Thoracic aorta (tissue), 2 donors: ENCODE measurements around the gene ADAM15. TPM values are rescaled to one million over a fixed set of nuclear protein-coding genes. Genes with fewer than 3 reads are reported as not detected.

ENCODE experiments used
- ATAC-seq: fragments of 150-250 bp; one replicate; pipeline ENCODE4 v1.8.0; 2017; ENCODE audit warnings: low read depth; ENCODE audit not compliant: insufficient number of reproducible peaks, low FRiP score
- DNase-seq: peaks from one replicate; pipeline ENCODE4 v3.0.0-alpha.2; 2020; ENCODE audit warnings: low spot score
- H3K27ac ChIP-seq, 2 donors: fragments of 200-600 bp; sonication (generic); 1 replicate in 1 of 2; 2 replicates in 1 of 2; pipeline ENCODE4 v1.5.1; 2016; ENCODE audit warnings: mild to moderate bottlenecking in 2 of 2, moderate library complexity in 2 of 2
- H3K27me3 ChIP-seq: fragments of 200-600 bp; sonication (generic); replicated peaks from 2 replicates; pipeline ENCODE4 v1.6.0; 2016; ENCODE audit warnings: mild to moderate bottlenecking; ENCODE audit not compliant: insufficient read depth
- H3K36me3 ChIP-seq: fragments of 200-600 bp; sonication (generic); one replicate; pipeline ENCODE4 v1.5.1; 2016
- H3K4me1 ChIP-seq, 2 donors: fragments of 200-600 bp; sonication (generic); 1 replicate in 1 of 2; 2 replicates in 1 of 2; pipeline versions ENCODE4 v1.5.1 to v1.6.0; 2016; ENCODE audit warnings: low read depth in 2 of 2, mild to moderate bottlenecking in 1 of 2; ENCODE audit not compliant: control insufficient read depth in 1 of 2
- H3K4me3 ChIP-seq: fragments of 200-600 bp; sonication (generic); 2 replicates; pipeline ENCODE4 v1.5.1; 2016; ENCODE audit warnings: mild to moderate bottlenecking
- H3K9me3 ChIP-seq: fragments of 200-600 bp; sonication (generic); 2 replicates; pipeline ENCODE4 v1.5.1; 2016
- total RNA-seq, 2 donors: library from RNA; depleted of rRNA; stranded (reverse); fragments of >200 nt; gene quantifications; one replicate each; pipeline versions ENCODE4 v1.1.0 to v1.2.3, GENCODE V29; 2016
- TF ChIP-seq, protein P1 (sequence below): fragments of 200-600 bp; sonication (generic); IDR thresholded peaks from one replicate; pipeline ENCODE4 v1.5.1; 2019; ENCODE audit warnings: antibody characterized with exemption

The ADAM15 gene, protein sequence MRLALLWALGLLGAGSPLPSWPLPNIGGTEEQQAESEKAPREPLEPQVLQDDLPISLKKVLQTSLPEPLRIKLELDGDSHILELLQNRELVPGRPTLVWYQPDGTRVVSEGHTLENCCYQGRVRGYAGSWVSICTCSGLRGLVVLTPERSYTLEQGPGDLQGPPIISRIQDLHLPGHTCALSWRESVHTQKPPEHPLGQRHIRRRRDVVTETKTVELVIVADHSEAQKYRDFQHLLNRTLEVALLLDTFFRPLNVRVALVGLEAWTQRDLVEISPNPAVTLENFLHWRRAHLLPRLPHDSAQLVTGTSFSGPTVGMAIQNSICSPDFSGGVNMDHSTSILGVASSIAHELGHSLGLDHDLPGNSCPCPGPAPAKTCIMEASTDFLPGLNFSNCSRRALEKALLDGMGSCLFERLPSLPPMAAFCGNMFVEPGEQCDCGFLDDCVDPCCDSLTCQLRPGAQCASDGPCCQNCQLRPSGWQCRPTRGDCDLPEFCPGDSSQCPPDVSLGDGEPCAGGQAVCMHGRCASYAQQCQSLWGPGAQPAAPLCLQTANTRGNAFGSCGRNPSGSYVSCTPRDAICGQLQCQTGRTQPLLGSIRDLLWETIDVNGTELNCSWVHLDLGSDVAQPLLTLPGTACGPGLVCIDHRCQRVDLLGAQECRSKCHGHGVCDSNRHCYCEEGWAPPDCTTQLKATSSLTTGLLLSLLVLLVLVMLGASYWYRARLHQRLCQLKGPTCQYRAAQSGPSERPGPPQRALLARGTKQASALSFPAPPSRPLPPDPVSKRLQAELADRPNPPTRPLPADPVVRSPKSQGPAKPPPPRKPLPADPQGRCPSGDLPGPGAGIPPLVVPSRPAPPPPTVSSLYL
- 100 to 1,000 TPM; 119 to 144 TPM for total RNA-seq

DNA sequence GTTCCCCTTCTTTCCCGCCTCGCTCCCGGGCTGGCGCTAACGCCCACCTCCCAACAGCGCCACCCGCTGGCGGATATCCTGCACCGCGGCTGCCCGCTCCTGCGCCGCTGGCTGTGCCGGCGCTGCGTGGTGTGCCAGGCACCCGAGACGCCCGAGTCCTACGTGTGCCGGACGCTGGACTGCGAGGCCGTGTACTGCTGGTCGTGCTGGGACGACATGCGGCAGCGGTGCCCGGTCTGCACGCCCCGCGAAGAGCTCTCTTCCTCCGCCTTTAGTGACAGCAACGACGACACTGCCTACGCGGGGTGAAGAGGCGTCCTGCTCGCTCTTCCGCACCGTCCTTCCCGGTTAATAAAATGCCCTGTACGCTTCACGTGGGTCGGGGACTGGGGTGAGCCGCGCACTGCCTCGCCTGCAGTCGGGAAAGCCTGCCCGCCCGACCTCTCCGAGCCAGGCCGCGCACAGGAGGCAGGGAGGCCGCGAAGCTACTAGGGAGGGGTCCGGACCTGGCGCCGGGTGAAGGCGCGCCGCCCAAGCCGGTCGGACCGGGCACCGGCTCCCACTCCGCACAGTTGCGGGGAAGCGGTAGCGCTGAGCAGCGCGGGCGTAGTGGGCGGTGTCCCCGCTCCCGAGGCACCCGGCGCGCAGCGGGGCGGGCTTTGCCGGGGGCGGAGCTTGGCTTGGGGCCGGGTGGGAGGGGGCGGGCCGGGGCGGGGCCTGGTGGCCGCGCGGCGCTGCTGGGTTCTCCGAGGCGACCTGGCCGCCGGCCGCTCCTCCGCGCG is at the start of gene ADAM15:
Gene ADAM15 (plus strand): TSS at position 757 of the 782 bp plus-strand sequence. CDS start 71 bp downstream, outside the sequence.
- no peak for DNase-seq
- no peaks in the 10 kb centered on the region for H3K9me3 ChIP-seq
- peaks cover 4% of the 10 kb centered on the region for H3K36me3 ChIP-seq
- TF ChIP-seq, protein P1, sequence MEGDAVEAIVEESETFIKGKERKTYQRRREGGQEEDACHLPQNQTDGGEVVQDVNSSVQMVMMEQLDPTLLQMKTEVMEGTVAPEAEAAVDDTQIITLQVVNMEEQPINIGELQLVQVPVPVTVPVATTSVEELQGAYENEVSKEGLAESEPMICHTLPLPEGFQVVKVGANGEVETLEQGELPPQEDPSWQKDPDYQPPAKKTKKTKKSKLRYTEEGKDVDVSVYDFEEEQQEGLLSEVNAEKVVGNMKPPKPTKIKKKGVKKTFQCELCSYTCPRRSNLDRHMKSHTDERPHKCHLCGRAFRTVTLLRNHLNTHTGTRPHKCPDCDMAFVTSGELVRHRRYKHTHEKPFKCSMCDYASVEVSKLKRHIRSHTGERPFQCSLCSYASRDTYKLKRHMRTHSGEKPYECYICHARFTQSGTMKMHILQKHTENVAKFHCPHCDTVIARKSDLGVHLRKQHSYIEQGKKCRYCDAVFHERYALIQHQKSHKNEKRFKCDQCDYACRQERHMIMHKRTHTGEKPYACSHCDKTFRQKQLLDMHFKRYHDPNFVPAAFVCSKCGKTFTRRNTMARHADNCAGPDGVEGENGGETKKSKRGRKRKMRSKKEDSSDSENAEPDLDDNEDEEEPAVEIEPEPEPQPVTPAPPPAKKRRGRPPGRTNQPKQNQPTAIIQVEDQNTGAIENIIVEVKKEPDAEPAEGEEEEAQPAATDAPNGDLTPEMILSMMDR: peak; percentile 83
- no peaks in the 10 kb centered on the region for H3K27me3 ChIP-seq
- peak within 1 kb of the TSS; percentile 83 to 93 for H3K27ac ChIP-seq
- H3K4me3 ChIP-seq: peak within 1 kb of the TSS; percentile 92
- peaks cover 9 to 27% of the 10 kb centered on the region in 2 donors for H3K4me1 ChIP-seq
- ATAC-seq: peak; percentile 63

DNA sequence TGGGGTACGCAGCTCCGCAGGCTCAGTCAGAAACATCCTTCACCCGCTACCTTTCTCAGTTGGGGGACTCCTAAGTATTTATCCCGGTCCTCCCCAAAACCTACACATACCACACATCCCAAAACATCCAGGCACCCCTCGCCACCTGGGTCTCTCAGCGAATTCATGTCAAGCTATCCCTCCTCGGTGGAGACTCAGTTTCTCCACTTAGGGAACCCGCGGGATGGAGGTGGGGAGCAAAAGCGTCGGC is 49.8 kb upstream of the ADAM15 start:
- peaks cover 35 to 41% of the 10 kb centered on the region in 2 donors for H3K4me1 ChIP-seq
- H3K9me3 ChIP-seq: no peaks in the 10 kb centered on the region
- peak overlapping the region; percentile 96 to 97 for H3K27ac ChIP-seq
- no peaks in the 10 kb centered on the region for H3K36me3 ChIP-seq
- H3K27me3 ChIP-seq: no peaks in the 10 kb centered on the region
- TF ChIP-seq, protein P1: no peak
- DNase-seq (no peak), ATAC-seq (no peak)
- peak overlapping the region; percentile 99 for H3K4me3 ChIP-seq

GRCh38 chr1:155001675-155002463 is 49.2 kb upstream of the ADAM15 start:
- peak overlapping the region; percentile 96 to 97 for H3K27ac ChIP-seq
- ATAC-seq (peak; percentile 62), DNase-seq (peak; percentile 99)
- TF ChIP-seq, protein P1: peak; percentile 30
- no peaks in the 10 kb centered on the region for H3K9me3 ChIP-seq
- H3K36me3 ChIP-seq: no peaks in the 10 kb centered on the region
- H3K4me1 ChIP-seq: peaks cover 41 to 46% of the 10 kb centered on the region in 2 donors
- peak overlapping the region; percentile 99 for H3K4me3 ChIP-seq
- no peaks in the 10 kb centered on the region for H3K27me3 ChIP-seq

DNA sequence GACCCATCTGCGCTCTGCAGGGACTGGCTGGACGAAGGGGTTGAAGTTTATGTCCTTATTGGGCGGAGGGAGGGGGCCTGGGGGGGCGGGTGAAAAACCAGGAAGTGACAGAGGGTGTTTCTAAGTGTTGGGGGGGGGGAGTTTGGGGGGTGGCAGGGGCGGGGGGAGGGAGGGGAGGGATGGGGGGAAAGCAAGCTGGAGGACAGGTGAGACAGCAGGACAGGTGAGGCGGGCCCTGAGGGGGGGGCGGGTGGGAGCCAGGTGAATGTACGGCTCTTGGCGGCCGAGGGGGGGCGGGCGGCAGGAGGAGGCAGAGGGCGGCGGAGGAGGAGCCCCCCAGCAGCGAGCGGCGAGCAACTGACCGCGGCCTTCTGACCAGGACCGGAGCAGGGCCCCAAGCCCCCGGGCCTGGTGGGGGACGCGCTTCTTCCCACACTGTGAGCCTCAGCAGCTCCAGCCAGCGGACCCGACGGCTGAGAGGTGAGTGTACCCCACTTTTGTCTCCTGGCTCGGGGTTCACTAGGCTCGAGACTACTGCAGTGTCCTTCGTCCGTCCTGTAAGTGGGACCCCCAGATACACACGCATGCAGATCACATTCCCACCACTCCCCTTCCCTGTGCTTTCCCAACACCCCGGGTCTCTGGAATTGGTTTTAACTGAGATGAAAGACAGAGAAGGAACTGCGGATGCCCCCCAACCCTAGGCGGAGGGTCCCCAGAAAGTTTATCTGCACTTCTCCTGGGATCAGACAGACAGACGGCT is 48.5 kb upstream of the ADAM15 start, which contains the start of gene ZBTB7B:
Gene ZBTB7B (plus strand): TSS at position 339 of the 763 bp plus-strand sequence. CDS start 11,859 bp downstream, outside the sequence.
- TF ChIP-seq, protein P1: no peak
- H3K4me3 ChIP-seq: peak within 1 kb of the TSS; percentile 99
- peak within 1 kb of the TSS; percentile 96 to 99 for H3K27ac ChIP-seq
- DNase-seq (no peak), ATAC-seq (no peak)
- H3K36me3 ChIP-seq: no peaks in the 10 kb centered on the region
- H3K4me1 ChIP-seq: peaks cover 48 to 54% of the 10 kb centered on the region in 2 donors
- no peaks in the 10 kb centered on the region for H3K9me3 ChIP-seq
- H3K27me3 ChIP-seq: no peaks in the 10 kb centered on the region
